Measurements from ENCODE around the gene CPT2. TPM values are rescaled to one million over a fixed set of nuclear protein-coding genes. Genes with fewer than 3 reads are reported as not detected.

Gene CPT2
- total and polyA plus RNA-seq, 10 donors = 7.1 to 30.9 (median 16.8) TPM

DNA sequence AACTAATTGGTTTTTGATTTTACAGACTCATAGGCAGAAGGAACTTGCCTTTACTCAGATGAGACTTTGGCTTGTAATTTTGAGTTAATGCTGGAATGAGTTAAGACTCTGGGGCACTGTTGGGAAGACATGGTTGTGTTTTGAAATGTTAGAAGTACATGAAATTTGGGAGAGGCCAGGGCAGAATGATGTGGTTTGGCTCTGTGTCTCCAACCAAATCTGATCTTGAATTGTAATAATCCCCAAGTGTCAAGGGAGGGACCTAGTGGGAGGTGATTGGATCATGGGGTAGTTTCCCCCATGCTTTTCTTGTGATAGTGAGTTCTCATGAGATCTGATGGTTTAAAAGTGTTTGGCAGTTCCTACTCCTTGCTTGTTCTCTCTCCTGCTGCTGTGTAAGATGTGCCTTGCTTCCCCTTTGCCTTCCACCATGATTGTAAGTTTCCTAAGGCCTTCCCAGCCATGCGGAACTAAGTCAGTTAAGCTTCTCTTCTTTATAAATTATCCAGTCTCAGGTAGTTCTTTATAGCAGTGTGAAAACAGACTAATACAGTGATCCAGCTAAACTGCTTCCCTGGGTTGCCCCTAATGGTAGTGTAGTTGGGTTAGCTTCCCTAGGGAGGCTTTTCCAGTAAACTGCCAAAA, 10.2 kb downstream of the CPT2 start:
- no peaks in the 10 kb centered on the region for H3K27me3 ChIP-seq (replicated peaks in 1 of 7)
- intact Hi-C loops (cut with DNase I; ENCODE audit: low total_unique reads) = no loop called here
- no peak for DNase-seq
- H3K27ac ChIP-seq = no peak overlapping the region
- TF ChIP-seq, protein P1, sequence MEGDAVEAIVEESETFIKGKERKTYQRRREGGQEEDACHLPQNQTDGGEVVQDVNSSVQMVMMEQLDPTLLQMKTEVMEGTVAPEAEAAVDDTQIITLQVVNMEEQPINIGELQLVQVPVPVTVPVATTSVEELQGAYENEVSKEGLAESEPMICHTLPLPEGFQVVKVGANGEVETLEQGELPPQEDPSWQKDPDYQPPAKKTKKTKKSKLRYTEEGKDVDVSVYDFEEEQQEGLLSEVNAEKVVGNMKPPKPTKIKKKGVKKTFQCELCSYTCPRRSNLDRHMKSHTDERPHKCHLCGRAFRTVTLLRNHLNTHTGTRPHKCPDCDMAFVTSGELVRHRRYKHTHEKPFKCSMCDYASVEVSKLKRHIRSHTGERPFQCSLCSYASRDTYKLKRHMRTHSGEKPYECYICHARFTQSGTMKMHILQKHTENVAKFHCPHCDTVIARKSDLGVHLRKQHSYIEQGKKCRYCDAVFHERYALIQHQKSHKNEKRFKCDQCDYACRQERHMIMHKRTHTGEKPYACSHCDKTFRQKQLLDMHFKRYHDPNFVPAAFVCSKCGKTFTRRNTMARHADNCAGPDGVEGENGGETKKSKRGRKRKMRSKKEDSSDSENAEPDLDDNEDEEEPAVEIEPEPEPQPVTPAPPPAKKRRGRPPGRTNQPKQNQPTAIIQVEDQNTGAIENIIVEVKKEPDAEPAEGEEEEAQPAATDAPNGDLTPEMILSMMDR (IDR thresholded peaks at IDR 0.05 in 8 of 11, conservative IDR thresholded peaks at IDR 0.05 in 3 of 11) = no peak
- TF ChIP-seq POLR2A (IDR thresholded peaks at IDR 0.05) (no peak), POLR2AphosphoS5 (IDR thresholded peaks at IDR 0.05) (no peak)
- H3K4me1 ChIP-seq = no peaks in the 10 kb centered on the region
- peaks cover 6 to 34% (median 25%) of the 10 kb centered on the region in 8 donors for H3K9me3 ChIP-seq
- peaks cover 11 to 100% (median 98%) of the 10 kb centered on the region in 6 donors for H3K36me3 ChIP-seq
- WGBS, 5 donors = 32 to 100% (median 98%) methylated on average over 1 of the region's 1 CpG
- no peak overlapping the region for H3K4me3 ChIP-seq

DNA sequence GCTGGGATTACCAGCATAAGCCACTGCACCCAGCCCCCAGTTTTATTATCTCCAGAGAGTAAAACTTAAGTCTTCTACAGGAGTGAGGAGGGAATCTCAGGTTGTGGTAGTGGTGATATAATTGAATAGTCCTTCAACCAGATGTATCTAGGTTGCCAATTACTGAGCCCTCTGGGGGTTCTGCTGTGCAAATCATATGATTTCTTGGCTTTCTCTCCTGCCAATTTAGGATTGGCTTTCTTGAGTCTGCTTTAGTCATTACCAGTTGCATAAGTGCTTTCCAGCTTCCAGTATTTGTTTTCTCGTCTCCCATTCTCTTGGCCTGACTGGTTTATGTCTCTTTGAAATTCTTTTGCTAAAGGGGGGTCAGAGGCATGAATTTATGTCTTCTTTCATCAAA, 11.1 kb downstream of the CPT2 start:
- DNase-seq = no peak
- no peak for TF ChIP-seq POLR2AphosphoS5 (IDR thresholded peaks at IDR 0.05)
- no peak for TF ChIP-seq POLR2A (IDR thresholded peaks at IDR 0.05)
- TF ChIP-seq, protein P1 (IDR thresholded peaks at IDR 0.05 in 8 of 11, conservative IDR thresholded peaks at IDR 0.05 in 3 of 11) = no peak
- no peaks in the 10 kb centered on the region for H3K4me1 ChIP-seq
- 91 to 96% (median 93%) methylated on average over 1 of the region's 1 CpG for WGBS, 5 donors
- peaks cover 11 to 100% (median 99%) of the 10 kb centered on the region in 6 donors for H3K36me3 ChIP-seq
- H3K27ac ChIP-seq = no peak overlapping the region
- peaks cover 6 to 34% (median 25%) of the 10 kb centered on the region in 8 donors for H3K9me3 ChIP-seq
- intact Hi-C loops (cut with DNase I; ENCODE audit: low total_unique reads) = no loop called here
- no peaks in the 10 kb centered on the region for H3K27me3 ChIP-seq (replicated peaks in 1 of 7)
- no peak overlapping the region for H3K4me3 ChIP-seq

DNA sequence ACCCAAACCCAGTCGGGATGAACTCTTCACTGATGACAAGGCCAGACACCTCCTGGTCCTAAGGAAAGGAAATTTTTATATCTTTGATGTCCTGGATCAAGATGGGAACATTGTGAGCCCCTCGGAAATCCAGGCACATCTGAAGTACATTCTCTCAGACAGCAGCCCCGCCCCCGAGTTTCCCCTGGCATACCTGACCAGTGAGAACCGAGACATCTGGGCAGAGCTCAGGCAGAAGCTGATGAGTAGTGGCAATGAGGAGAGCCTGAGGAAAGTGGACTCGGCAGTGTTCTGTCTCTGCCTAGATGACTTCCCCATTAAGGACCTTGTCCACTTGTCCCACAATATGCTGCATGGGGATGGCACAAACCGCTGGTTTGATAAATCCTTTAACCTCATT, 13.7 kb downstream of the CPT2 start:
- H3K4me1 ChIP-seq = no peaks in the 10 kb centered on the region
- peaks cover 17 to 100% (median 98%) of the 10 kb centered on the region in 6 donors for H3K36me3 ChIP-seq
- H3K27me3 ChIP-seq (replicated peaks in 1 of 7) = no peaks in the 10 kb centered on the region
- TF ChIP-seq POLR2A (IDR thresholded peaks at IDR 0.05) (no peak), POLR2AphosphoS5 (IDR thresholded peaks at IDR 0.05) (no peak)
- TF ChIP-seq, protein P1 (IDR thresholded peaks at IDR 0.05 in 8 of 11, conservative IDR thresholded peaks at IDR 0.05 in 3 of 11) = no peak
- intact Hi-C loops (cut with DNase I; ENCODE audit: low total_unique reads) = no loop called here
- no peak overlapping the region for H3K4me3 ChIP-seq
- H3K9me3 ChIP-seq = peaks cover 6 to 26% (median 20%) of the 10 kb centered on the region in 8 donors
- WGBS, 5 donors = 94 to 97% (median 94%) methylated on average over 6 to 7 of the region's 7 CpGs
- no peak for DNase-seq
- H3K27ac ChIP-seq = no peak overlapping the region

DNA sequence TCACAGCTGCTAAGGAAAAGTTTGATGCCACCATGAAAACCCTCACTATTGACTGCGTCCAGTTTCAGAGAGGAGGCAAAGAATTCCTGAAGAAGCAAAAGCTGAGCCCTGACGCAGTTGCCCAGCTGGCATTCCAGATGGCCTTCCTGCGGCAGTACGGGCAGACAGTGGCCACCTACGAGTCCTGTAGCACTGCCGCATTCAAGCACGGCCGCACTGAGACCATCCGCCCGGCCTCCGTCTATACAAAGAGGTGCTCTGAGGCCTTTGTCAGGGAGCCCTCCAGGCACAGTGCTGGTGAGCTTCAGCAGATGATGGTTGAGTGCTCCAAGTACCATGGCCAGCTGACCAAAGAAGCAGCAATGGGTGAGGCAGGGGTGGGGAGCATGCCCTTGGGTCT, 14.3 kb downstream of the CPT2 start:
- 94 to 99% (median 98%) methylated on average over 11 of the region's 11 CpGs for WGBS, 5 donors
- H3K27me3 ChIP-seq (replicated peaks in 1 of 7) = no peaks in the 10 kb centered on the region
- peaks cover 0 to 2% (median 0%) of the 10 kb centered on the region in 6 donors for H3K4me1 ChIP-seq
- H3K27ac ChIP-seq = no peak overlapping the region
- TF ChIP-seq POLR2AphosphoS5 (IDR thresholded peaks at IDR 0.05) (peak in 1 of 3 donors; percentile 51), POLR2A (IDR thresholded peaks at IDR 0.05) (no peak)
- TF ChIP-seq, protein P1 (IDR thresholded peaks at IDR 0.05 in 8 of 11, conservative IDR thresholded peaks at IDR 0.05 in 3 of 11) = no peak
- DNase-seq = no peak
- H3K36me3 ChIP-seq = peaks cover 14 to 100% (median 94%) of the 10 kb centered on the region in 6 donors
- intact Hi-C loops (cut with DNase I; ENCODE audit: low total_unique reads) = no loop called here
- H3K9me3 ChIP-seq = peaks cover 2 to 20% (median 14%) of the 10 kb centered on the region in 8 donors
- no peak overlapping the region for H3K4me3 ChIP-seq

All from spleen (tissue), 11 donors.